ENCODE results near the gene MARCHF11. TPM values are rescaled to one million over a fixed set of nuclear protein-coding genes. Genes with fewer than 3 reads are reported as not detected.

Gene MARCHF11
- total RNA-seq, 1 experiment from 2014 or later = not detected

DNA sequence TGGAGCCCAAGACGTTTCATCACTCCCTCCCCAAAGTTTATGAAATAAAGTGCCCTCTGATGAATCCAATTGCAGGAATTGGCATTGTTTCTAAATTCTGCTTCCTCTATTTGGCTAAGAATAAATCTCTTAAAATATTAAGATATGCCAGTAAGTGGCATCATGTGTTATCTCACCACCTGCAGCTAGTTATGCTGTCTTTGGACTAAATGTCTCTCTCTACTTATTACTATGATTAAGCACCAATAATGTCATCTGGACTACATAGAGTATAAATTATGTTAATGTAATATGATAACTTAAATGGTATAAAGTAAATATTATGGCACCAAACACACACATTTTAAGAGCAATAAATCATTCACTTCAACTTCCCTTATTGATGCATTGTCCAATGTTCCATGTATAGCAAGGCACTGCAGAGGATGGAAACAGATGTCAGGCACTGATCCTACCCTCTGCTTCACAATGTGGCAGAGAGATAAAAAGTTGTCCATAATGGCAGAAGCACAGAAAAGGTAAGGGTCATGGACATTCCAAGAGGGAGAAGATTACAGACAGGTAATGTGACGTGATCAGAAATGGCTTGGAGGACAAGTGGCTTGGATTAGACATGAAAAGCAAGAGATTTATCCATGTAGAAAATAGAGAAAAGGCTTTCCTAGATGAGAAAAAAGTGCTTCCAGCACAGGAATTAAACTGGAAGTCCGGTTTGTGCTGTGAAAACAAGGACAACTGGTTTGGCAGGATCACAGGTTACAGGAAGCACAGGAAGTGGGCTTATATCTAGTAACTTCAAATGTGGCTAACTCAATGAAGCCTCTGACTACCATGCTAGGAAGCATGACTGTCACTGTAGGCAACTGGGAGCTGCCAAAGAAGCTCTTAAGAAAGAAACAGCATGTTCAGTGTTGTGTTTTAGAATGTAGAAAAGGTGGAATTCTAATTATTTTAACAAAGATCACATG, 26.7 kb downstream of the MARCHF11 start:
- DNase-seq (ENCODE audit: low read depth, low spot score) = no peak
- CTCF ChIA-PET = no interaction called here

More for the DNA sequence above, 26.7 kb downstream of the MARCHF11 start:
- RAD21 ChIA-PET (ENCODE audit: low non-redundant PET in 1 of 2, low total read pairs in 2 of 2, uncharacterized antibody in 2 of 2, unreplicated experiment in 2 of 2) = no interaction called here
- Histone ChIP-seq H3K36me3 (ENCODE audit: control insufficient read depth in 1 of 2, insufficient read depth in 2 of 2, low read length in 2 of 2) (no peaks in the 10 kb centered on the region), H3K9ac (ENCODE audit: low read length) (no peak overlapping the region), H3K27me3 (ENCODE audit: insufficient read depth, low read length) (no peaks in the 10 kb centered on the region), H3K9me2 (ENCODE audit: insufficient read depth) (no peaks in the 10 kb centered on the region), H3K27ac (ENCODE audit: low read depth, low read length) (no peak overlapping the region), H3K9me3 (ENCODE audit: control insufficient read depth in 1 of 2, insufficient read depth in 1 of 2, low read depth in 1 of 2, low read length in 2 of 2) (peaks cover 0 to 9% of the 10 kb centered on the region in 2 experiments; a peak in 1 of 4 replicates), H3K4me2 (ENCODE audit: low read length) (no peak overlapping the region), H3K4me1 (ENCODE audit: control insufficient read depth in 1 of 2, insufficient read depth in 2 of 2, low read length in 2 of 2) (no peaks in the 10 kb centered on the region), H3K79me2 (ENCODE audit: insufficient read depth, low read length) (no peaks in the 10 kb centered on the region), H4K20me1 (ENCODE audit: insufficient read depth) (no peaks in the 10 kb centered on the region), H3K4me3 (replicated peaks in 1 of 2; ENCODE audit: low read depth in 1 of 2, low read length in 2 of 2) (no peak overlapping the region), H2AFZ (ENCODE audit: low read depth, low read length, poor library complexity, severe bottlenecking) (no peak overlapping the region)
- intact Hi-C loops (cut with micrococcal nuclease) = no loop called here
- TF ChIP-seq ZNF274 (IDR thresholded peaks at IDR 0.05; ENCODE audit: low read depth, low read length) (no peak), CBX3 (IDR thresholded peaks at IDR 0.05; ENCODE audit: low read depth) (no peak), CEBPB (IDR thresholded peaks at IDR 0.05; ENCODE audit: low read depth) (no peak), JUND (IDR thresholded peaks at IDR 0.05) (no peak), EGR1 (IDR thresholded peaks at IDR 0.05; ENCODE audit: low read depth) (no peak), TCF7L2 (IDR thresholded peaks at IDR 0.05; ENCODE audit: borderline replicate concordance, extremely low read depth, insufficient read depth, insufficient read length) (no peak), ELF1 (IDR thresholded peaks at IDR 0.05; ENCODE audit: borderline replicate concordance, low read depth) (no peak)
- TF ChIP-seq, protein P1, sequence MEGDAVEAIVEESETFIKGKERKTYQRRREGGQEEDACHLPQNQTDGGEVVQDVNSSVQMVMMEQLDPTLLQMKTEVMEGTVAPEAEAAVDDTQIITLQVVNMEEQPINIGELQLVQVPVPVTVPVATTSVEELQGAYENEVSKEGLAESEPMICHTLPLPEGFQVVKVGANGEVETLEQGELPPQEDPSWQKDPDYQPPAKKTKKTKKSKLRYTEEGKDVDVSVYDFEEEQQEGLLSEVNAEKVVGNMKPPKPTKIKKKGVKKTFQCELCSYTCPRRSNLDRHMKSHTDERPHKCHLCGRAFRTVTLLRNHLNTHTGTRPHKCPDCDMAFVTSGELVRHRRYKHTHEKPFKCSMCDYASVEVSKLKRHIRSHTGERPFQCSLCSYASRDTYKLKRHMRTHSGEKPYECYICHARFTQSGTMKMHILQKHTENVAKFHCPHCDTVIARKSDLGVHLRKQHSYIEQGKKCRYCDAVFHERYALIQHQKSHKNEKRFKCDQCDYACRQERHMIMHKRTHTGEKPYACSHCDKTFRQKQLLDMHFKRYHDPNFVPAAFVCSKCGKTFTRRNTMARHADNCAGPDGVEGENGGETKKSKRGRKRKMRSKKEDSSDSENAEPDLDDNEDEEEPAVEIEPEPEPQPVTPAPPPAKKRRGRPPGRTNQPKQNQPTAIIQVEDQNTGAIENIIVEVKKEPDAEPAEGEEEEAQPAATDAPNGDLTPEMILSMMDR (IDR thresholded peaks at IDR 0.05 in 2 of 3, conservative IDR thresholded peaks at IDR 0.05 in 1 of 3; ENCODE audit: borderline replicate concordance in 1 of 3, insufficient read depth in 1 of 3, low read depth in 2 of 3, low read length in 2 of 3) = no peak
- TF ChIP-seq, protein P2, sequence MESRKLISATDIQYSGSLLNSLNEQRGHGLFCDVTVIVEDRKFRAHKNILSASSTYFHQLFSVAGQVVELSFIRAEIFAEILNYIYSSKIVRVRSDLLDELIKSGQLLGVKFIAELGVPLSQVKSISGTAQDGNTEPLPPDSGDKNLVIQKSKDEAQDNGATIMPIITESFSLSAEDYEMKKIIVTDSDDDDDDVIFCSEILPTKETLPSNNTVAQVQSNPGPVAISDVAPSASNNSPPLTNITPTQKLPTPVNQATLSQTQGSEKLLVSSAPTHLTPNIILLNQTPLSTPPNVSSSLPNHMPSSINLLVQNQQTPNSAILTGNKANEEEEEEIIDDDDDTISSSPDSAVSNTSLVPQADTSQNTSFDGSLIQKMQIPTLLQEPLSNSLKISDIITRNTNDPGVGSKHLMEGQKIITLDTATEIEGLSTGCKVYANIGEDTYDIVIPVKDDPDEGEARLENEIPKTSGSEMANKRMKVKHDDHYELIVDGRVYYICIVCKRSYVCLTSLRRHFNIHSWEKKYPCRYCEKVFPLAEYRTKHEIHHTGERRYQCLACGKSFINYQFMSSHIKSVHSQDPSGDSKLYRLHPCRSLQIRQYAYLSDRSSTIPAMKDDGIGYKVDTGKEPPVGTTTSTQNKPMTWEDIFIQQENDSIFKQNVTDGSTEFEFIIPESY (IDR thresholded peaks at IDR 0.05; ENCODE audit: extremely low read depth, insufficient replicate concordance, low read length) = no peak
- TF ChIP-seq, protein P3, sequence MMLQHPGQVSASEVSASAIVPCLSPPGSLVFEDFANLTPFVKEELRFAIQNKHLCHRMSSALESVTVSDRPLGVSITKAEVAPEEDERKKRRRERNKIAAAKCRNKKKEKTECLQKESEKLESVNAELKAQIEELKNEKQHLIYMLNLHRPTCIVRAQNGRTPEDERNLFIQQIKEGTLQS (IDR thresholded peaks at IDR 0.05) = no peak
- TF ChIP-seq, protein P4, sequence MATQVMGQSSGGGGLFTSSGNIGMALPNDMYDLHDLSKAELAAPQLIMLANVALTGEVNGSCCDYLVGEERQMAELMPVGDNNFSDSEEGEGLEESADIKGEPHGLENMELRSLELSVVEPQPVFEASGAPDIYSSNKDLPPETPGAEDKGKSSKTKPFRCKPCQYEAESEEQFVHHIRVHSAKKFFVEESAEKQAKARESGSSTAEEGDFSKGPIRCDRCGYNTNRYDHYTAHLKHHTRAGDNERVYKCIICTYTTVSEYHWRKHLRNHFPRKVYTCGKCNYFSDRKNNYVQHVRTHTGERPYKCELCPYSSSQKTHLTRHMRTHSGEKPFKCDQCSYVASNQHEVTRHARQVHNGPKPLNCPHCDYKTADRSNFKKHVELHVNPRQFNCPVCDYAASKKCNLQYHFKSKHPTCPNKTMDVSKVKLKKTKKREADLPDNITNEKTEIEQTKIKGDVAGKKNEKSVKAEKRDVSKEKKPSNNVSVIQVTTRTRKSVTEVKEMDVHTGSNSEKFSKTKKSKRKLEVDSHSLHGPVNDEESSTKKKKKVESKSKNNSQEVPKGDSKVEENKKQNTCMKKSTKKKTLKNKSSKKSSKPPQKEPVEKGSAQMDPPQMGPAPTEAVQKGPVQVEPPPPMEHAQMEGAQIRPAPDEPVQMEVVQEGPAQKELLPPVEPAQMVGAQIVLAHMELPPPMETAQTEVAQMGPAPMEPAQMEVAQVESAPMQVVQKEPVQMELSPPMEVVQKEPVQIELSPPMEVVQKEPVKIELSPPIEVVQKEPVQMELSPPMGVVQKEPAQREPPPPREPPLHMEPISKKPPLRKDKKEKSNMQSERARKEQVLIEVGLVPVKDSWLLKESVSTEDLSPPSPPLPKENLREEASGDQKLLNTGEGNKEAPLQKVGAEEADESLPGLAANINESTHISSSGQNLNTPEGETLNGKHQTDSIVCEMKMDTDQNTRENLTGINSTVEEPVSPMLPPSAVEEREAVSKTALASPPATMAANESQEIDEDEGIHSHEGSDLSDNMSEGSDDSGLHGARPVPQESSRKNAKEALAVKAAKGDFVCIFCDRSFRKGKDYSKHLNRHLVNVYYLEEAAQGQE (IDR thresholded peaks at IDR 0.05; ENCODE audit: low read depth) = no peak
- ATAC-seq = no peak
- POLR2A ChIA-PET = no interaction called here
- no TSS peak for BruUV-seq (replicated peaks)

All from HCT116 (cell line).